Measurements from ENCODE around the gene ERG28.

The ERG28 gene, protein sequence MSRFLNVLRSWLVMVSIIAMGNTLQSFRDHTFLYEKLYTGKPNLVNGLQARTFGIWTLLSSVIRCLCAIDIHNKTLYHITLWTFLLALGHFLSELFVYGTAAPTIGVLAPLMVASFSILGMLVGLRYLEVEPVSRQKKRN

DNA sequence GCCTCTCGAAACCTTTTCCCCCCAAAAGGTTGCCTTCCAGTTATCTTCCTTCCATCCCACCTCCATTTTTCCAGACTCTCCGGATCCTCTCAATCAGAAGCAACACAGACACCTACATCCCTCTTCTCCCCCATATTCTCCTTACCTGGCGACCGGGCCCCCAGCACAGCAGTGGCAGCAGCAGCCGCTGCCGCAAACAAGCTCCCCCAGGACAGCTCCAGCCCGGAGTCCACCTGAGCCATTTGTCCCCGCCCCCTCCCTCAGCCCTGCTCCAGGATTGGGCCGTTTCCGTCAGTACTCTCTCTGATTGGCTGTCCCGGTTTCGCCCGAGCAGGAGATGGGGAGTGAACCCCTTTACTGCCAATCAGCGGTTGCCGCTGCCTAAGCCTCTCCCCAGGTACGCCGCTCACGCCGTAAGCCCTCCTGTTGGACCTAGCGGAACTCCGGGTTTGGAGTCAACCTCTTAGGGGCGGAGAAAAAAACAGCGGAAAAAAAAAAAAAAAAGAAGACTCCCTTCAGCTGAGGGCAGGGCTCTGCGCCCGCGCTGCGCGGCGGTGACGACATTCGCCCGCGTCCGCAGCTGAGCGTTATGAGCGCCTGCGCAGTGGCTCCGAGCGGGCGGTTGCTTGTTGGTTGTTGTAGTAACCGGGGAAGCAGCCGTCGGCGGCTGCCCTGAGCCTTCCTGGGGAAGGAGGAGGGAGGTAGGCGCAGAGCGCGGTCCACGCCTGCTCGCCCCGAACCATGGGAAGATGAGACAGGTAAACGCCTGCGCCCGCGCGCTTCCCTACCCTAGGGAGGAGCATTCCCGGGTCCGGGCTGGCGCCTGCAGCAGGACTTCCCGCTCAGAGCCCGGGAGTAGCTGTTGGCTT is at the start of gene ERG28, which contains the start of gene TTLL5:
ERG28 (minus strand) TSS at position 247 of the 869 bp plus-strand sequence. CDS start 3,374 bp downstream, outside the sequence.
TTLL5 (plus strand) TSS at position 617 of the 869 bp plus-strand sequence. CDS start 1,904 bp downstream, outside the sequence.
- peak; percentile 99 for DNase-seq (ENCODE audit: low read depth)
- peak within 1 kb of the TSS; percentile 99 for H3K4me3 ChIP-seq (ENCODE audit: low read depth, low read length)
- TF ChIP-seq, protein P1, sequence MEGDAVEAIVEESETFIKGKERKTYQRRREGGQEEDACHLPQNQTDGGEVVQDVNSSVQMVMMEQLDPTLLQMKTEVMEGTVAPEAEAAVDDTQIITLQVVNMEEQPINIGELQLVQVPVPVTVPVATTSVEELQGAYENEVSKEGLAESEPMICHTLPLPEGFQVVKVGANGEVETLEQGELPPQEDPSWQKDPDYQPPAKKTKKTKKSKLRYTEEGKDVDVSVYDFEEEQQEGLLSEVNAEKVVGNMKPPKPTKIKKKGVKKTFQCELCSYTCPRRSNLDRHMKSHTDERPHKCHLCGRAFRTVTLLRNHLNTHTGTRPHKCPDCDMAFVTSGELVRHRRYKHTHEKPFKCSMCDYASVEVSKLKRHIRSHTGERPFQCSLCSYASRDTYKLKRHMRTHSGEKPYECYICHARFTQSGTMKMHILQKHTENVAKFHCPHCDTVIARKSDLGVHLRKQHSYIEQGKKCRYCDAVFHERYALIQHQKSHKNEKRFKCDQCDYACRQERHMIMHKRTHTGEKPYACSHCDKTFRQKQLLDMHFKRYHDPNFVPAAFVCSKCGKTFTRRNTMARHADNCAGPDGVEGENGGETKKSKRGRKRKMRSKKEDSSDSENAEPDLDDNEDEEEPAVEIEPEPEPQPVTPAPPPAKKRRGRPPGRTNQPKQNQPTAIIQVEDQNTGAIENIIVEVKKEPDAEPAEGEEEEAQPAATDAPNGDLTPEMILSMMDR (IDR thresholded peaks at IDR 0.05; ENCODE audit: low read depth, low read length, missing control alignments) = no peak

DNA sequence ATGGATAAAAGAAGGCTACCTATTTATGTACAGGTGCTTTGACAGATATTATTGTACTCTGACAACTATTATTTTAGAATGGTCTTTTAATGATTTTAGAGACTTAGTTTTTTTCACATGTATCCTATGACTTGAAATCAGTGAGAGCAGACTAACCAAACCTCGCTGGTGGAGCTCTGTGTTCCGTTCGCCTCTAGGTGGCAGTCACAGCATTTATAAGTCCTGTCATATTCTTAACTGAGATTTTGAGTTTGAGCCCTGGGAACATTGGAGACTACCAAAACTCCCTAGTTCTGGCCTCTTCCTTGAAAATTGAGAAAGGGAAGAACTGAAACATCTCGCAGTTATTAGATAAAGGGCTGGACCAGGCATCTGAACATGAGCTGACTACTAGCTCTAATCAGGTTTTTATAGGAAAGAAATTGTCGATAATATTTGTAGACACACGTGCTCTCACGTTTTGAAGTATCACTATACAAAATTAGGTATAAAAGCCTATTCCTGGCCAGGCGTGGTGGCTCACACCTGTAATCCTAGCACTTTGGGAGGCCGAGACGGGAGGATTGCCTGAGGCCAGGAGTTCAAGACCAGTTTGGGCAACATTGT is 48.6 kb upstream of the ERG28 start:
- TF ChIP-seq, protein P1 (IDR thresholded peaks at IDR 0.05; ENCODE audit: low read depth, low read length, missing control alignments) = peak; percentile 69
- DNase-seq (ENCODE audit: low read depth) = peak; percentile 66
- no peak overlapping the region for H3K4me3 ChIP-seq (ENCODE audit: low read depth, low read length)

DNA sequence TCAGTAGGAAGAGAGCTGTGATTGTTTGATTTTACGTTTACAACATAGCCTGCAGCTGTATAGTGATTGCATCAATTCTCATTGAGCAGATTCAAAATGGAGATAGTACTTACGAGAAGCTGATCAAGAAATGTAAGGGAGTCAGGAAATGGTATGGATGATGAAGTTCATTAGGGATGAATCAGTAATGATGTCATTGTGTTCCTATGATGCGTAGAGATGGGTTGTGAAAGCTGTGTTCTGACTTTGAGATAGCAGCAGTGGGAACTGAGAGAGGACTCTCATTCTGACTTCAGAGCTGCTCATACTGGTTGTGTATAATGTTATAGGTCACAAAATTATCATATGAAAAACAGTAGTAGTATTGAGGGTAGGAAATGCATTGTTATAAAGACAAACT is 44.3 kb upstream of the ERG28 start:
- DNase-seq (ENCODE audit: low read depth) = no peak
- no peak overlapping the region for H3K4me3 ChIP-seq (ENCODE audit: low read depth, low read length)
- TF ChIP-seq, protein P1 (IDR thresholded peaks at IDR 0.05; ENCODE audit: low read depth, low read length, missing control alignments) = no peak

DNA sequence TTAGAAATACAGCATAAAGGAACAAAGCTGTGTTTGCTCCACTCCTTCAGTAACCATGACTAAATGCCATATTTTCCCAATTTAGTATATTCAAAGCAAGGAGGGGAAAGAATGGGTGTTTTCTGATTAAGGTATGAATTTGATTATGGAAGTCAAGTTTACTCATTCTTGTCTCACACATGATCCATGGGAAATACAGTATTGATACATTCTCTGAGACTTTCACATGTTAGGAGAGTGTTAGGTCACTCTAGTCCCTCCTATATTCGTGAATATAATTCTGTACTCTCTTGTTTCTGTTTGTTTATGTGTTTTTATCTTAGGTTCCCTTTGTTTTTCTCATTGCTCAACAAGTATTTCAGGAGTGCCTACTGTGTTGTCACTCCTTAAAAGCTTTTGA is 42.8 kb upstream of the ERG28 start:
- TF ChIP-seq, protein P1 (IDR thresholded peaks at IDR 0.05; ENCODE audit: low read depth, low read length, missing control alignments) = no peak
- DNase-seq (ENCODE audit: low read depth) = no peak
- H3K4me3 ChIP-seq (ENCODE audit: low read depth, low read length) = no peak overlapping the region

DNA sequence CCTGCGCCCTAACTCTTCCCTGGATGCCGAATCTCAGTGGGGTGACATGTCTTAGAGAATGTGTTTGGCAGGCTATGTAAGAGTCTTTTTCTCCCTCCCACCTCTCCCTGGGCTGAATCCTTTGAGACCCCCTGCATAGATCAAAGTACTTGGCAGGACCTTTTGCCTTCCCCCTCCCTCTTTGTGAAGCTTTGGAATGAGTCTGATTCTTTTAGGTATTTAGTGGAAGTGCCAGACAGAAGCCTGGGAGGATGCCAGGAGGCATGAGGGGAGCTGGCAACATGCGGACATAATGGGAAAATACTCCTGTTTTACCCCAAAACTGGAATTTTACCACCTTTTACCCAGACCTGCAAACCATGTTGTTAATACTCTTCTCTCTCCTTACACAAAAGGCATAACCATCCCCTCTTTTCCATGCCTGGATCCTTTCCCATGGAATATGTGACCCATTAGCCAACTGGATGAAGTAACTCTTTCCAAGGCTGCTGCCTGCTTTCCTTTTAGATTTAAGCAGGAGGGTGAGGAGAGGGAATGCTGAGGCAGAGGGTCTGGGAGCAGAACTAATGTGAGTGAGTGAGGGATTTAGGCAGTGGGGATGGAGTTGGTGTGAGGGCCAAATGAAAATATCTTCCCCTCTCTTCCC is 42.1 kb upstream of the ERG28 start:
- DNase-seq (ENCODE audit: low read depth) = no peak
- TF ChIP-seq, protein P1 (IDR thresholded peaks at IDR 0.05; ENCODE audit: low read depth, low read length, missing control alignments) = no peak

DNA sequence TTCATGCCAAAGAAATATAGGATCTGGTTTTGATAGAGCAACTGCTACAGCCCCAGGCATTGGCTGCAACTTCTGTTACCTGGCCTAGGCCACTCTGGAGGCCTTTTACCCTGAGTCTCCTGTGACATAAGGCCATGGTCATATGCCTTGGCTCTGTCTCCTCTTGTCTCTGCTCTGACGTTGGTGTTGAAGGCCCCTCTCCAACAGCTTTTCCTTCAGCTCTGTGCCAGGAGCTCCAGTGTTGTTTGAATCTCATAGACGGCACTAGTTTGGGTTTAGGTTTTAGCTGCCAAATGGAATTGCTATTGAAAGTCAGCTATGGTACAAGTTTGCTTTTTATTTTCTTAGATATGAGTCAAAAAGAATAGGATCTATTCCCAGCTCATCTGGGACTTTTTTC is 41.4 kb upstream of the ERG28 start:
- DNase-seq (ENCODE audit: low read depth) = no peak
- TF ChIP-seq, protein P1 (IDR thresholded peaks at IDR 0.05; ENCODE audit: low read depth, low read length, missing control alignments) = no peak
- no peak overlapping the region for H3K4me3 ChIP-seq (ENCODE audit: low read depth, low read length)

More for the DNA sequence above, 42.1 kb upstream of the ERG28 start:
- no peak overlapping the region for H3K4me3 ChIP-seq (ENCODE audit: low read depth, low read length)

Measured in GM12864 (cell line).